HG03342 (cell line): Measurements from ENCODE around the gene ARID5A.
"Not testable (repeated sequence)": the region's sequence is repeated elsewhere in the genome, so short reads cannot be mapped to it uniquely, and the experiment has no call there.

Source experiments
- ATAC-seq: cut with Tn5 transposase; IDR thresholded peaks from one replicate; pipeline ENCODE4 v1.9.1; 2021; ENCODE audit warnings: mild to moderate bottlenecking, moderate library complexity; ENCODE audit not compliant: unreplicated experiment

ARID5A gene

DNA sequence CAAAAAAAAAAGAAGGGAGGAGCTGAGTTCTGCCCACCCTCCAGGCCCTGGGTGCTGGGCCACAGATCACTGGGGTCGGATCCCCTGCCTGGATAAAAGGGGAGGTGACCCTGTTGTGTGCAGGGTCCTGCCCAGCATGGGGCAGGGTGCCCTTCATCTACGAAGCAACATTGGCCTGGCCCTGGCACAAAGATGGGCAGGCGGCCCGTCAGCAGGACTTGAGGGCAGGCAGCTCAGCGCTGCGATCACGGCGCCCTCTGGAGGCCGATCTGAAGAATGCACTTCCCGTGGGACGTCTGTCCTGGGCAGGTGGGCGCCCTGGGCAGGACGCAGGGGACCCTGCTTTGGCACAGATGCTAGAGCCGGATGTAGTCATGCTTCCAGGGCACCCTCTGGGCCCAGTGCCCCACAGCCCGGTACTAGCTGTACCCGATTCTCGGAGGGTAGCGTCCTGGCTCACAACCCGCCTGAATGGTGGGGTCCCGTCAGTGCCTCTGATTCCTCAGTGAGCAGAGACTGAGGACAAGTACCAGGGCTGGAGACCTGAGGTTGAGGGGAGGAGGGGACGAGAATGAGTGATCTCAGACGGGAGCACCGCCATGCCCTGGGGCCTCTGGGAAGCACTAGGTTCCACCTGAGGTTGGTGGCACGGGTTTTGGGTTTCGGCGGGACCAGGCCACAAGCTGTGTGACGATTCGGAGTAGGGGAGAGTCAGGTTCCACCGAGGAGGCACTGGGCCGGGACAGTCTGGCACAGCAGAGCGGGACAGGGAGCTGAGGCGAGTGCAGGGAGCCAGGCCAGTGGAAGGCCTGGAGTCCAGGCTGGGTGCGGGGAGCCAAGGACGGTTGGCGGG lies 18.0 kb downstream of the ARID5A start:
- ATAC-seq: peak; percentile 50

- no peak for ATAC-seq
Observed at GRCh38 chr2:96555146-96555610, 18.6 kb downstream of the ARID5A start.

GRCh38 chr2:96556441-96557330 lies 20.1 kb downstream of the ARID5A start:
- ATAC-seq: no peak

DNA sequence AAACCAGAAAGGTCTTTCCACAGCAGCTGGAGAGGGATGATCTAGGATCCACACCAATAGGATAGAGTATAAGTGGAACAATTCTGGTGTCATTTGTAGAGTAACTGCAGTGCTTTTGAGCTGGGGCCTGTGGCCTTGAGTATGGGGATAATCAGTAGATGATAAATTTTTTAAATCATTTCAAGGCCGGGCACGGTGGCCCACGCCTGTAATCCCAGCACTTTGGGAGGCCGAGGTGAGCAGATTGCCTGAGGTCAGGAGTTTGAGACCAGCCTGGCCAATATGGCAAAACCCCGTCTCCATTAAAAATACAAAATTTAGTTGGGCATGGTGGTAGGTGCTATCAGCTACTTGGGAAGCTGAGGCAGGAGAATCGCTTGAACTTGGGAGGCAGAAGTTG lies 20.9 kb downstream of the ARID5A start:
- not testable (repeated sequence) for ATAC-seq

- ATAC-seq: no peak
Observed at GRCh38 chr2:96558061-96558460, 21.5 kb downstream of the ARID5A start.

DNA sequence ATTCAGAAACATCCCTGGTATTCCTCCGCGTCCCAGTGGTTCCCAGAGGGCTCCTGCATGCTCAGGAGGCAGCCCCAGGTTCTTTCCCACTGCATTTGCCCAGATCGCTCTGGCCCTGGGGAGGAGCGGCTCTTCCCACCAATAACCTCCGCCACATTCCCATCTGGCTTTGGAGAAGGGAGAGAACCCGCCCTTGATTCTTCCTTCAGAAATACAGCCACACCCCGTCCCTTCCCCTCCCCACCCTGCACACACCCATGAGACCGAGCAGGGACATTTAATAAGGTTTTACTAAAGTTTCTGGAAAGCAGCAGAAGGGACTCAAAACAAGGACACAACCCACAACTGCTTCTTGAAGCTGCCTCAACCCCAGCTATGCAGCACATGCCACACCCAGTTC lies 21.9 kb downstream of the ARID5A start:
- no peak for ATAC-seq

GRCh38 chr2:96564026-96564425 lies 27.5 kb downstream of the ARID5A start:
- no peak for ATAC-seq

DNA sequence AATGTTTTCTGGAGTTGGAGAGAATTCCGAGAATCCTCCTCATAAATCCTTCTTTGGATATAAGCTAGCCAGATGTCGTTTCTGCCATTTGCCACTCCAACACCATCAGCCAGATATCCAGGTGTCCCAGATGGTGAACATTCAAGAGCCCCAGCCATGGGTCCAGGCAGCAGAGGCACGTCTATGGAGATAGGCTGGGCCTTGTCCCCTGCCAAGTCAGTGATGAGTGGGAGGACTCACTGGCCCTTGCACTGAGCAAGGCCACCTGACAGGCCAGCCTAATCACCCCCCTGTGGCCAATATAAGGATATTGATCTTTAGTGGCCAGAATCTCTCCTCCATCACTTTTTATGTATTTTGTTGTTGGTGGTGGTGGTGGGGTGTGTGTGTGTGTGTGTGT lies 28.0 kb downstream of the ARID5A start:
- ATAC-seq: no peak

- no peak for ATAC-seq
Observed at GRCh38 chr2:96565111-96565510, 28.6 kb downstream of the ARID5A start.

GRCh38 chr2:96568094-96568493 lies 31.5 kb downstream of the ARID5A start:
- ATAC-seq: no peak

- ATAC-seq: no peak
Observed at GRCh38 chr2:96574364-96574763, 37.8 kb downstream of the ARID5A start.

- no peak for ATAC-seq
Observed at GRCh38 chr2:96575785-96576456, 39.4 kb downstream of the ARID5A start.

- no peak for ATAC-seq
Observed at GRCh38 chr2:96577501-96577900, 40.9 kb downstream of the ARID5A start.

- no peak for ATAC-seq
Observed at GRCh38 chr2:96578731-96579130, 42.2 kb downstream of the ARID5A start.

- ATAC-seq: no peak
Observed at GRCh38 chr2:96579422-96579821, 42.9 kb downstream of the ARID5A start.

DNA sequence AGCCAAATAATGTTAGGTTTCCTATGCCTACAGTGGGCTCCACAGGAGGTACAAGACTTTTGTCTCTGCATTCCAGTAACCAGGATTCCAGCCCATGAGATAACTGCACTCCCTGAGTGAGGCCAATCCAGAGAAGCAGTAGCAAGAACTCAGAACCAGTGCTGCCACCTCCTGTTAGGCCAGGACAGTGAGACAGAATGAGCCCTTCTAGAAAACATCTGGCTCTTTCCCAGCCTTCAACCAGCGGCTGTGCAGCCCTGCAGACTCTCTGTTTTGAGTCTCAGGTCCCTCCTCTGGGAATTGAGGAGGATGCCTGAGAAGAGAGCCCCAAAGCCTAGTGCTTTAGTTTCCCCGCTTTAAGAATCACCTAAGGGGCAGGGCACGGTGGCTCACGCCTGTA lies 44.2 kb downstream of the ARID5A start:
- no peak for ATAC-seq

DNA sequence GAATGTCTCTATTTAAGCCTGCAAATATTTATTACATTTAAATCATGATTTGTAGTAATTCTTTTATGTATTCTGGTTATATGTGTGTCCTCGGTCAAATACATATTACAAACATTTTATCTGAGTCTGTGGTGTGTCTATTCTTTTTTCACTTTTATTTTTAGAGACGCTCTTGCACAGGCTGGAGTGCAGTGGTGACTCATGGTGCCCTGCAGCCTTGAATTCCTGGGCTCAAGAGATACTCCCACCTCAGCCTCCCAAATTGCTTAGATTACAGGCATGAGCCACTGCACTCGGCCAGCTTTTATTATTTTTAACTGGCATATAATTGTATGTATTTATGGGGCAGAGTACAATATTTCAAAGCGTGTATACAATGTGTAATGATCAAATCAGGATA lies 47.5 kb downstream of the ARID5A start:
- no peak for ATAC-seq

GRCh38 chr2:96587843-96588242 lies 51.3 kb downstream of the ARID5A start:
- ATAC-seq: no peak

DNA sequence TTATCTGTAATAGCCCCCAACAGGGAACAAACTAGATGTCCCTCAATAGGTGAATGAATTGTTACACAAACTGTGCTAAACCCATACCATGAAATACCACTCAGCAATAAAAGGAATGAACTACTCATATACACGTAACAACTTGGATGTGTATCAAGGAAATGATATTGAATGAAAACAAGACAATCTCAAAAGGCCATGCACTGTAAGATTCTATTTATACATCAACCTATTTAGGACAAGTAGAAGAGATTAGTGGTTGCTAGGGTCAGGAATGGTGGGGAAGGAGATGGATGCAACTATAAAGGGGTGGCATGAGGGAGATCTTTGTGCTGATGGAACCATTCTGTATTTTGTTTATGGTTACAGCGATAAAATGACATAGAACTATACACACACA lies 54.5 kb downstream of the ARID5A start:
- no peak for ATAC-seq

- no peak for ATAC-seq
Observed at GRCh38 chr2:96591494-96591893, 54.9 kb downstream of the ARID5A start.

GRCh38 chr2:96594282-96594681 lies 57.7 kb downstream of the ARID5A start:
- ATAC-seq: no peak
